22Rv1 (cell line): ENCODE measurements around the gene ELP4.

Experiments
- ZFX ChIP-seq: fragments of 450-650 bp; IDR thresholded peaks from 2 replicates; pipeline ENCODE4 v1.6.1; 2017; ENCODE audit warnings: antibody characterized with exemption, borderline replicate concordance
- TF ChIP-seq, protein P1 (sequence below): fragments of 450-650 bp; IDR thresholded peaks from 2 replicates; pipeline ENCODE4 v1.5.1; 2017; ENCODE audit warnings: mild to moderate bottlenecking

DNA sequence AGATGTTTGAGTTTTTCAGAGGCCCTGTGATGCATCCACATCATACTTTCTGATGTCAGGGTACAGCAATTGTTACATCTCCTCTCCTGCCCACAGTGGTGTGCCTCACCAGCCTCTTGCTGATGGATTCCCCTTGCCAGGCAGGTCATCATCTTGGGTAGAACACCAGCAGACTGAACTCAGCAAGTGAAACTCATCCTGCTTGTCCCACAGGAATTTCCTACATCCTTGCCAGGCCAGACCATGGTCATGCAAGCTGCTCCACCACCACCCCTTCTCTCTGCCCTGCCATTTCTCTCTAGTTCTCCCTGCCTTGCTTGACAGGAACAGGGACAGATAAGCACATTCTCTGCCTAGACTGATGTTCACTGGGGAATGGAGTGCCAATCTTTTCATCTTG, 215.6 kb downstream of the ELP4 start:
- TF ChIP-seq, protein P1, sequence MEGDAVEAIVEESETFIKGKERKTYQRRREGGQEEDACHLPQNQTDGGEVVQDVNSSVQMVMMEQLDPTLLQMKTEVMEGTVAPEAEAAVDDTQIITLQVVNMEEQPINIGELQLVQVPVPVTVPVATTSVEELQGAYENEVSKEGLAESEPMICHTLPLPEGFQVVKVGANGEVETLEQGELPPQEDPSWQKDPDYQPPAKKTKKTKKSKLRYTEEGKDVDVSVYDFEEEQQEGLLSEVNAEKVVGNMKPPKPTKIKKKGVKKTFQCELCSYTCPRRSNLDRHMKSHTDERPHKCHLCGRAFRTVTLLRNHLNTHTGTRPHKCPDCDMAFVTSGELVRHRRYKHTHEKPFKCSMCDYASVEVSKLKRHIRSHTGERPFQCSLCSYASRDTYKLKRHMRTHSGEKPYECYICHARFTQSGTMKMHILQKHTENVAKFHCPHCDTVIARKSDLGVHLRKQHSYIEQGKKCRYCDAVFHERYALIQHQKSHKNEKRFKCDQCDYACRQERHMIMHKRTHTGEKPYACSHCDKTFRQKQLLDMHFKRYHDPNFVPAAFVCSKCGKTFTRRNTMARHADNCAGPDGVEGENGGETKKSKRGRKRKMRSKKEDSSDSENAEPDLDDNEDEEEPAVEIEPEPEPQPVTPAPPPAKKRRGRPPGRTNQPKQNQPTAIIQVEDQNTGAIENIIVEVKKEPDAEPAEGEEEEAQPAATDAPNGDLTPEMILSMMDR: no peak
- TF ChIP-seq ZFX: no peak
